SW 1271 (cell line): ENCODE results near the gene RASSF7.

ENCODE experiments used
- DNase-seq, 2 experiments: peaks; one replicate each; lab custom pipeline; 2025; lab: John Stamatoyannopoulos, UW

Gene RASSF7

GRCh38 chr11:551596-551995, 9.2 kb upstream of the RASSF7 start:
- DNase-seq = no peak

DNA sequence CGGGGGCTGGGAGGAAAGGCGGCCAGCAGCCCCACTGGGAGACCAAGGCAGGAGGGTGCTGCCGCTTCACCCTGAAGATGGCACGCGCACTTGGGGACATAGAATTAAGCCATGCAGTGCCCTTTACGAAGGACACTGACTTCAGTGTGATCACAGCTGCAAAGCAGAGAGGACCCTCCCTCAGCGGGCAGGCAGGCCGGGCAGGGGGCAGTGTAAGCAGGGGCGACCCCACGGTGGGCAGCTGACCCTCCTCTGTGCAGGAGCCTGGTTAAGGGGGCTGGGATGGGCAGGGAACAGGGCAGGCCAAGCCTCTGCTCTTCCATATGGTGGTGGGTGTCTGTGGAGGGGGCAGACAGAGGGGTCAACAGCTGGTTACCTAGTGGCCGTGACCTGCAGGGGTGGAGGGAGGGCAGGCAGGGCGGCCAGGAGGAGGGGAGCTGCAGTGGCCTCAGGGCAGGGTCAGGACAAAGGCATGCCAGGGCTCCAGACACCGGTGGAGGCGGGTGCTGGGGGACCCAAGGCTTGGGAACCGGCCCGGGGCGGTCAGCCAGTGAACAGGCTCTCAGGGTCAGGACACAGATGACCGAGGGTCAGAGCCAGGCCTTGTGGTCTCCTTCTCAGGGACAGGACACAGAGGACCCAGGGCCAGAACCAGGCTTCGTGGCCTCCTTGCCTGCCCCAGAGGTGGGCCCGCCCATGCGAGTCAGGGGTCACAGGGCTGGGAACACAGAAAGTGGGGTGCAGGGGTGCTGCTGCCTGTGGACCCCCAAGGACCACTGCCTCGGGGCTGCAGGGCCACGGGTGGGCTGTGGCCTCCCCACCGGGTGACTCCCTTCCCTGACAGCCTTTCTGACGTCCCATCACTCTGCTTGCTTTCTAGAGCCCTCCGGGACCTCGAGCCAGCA, 7.4 kb upstream of the RASSF7 start:
- no peak for DNase-seq

DNA sequence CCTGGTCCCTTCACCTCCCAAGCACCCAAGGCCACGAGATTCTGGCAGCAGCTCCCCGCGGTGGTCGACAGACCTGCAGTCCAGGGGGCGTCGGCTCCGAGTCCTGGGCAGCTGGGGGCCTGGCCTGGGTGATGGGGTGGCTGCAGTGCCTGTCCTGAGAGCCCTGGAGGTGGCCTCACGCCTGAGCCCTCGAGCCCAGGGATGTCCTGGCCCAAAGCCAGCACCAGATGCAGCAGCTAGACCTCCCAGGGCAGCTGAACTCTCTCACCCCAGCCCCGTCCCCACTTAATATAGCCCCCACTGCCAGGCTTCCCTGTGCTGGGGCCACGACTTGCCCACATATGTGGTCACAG, 6.8 kb upstream of the RASSF7 start:
- DNase-seq = no peak

DNA sequence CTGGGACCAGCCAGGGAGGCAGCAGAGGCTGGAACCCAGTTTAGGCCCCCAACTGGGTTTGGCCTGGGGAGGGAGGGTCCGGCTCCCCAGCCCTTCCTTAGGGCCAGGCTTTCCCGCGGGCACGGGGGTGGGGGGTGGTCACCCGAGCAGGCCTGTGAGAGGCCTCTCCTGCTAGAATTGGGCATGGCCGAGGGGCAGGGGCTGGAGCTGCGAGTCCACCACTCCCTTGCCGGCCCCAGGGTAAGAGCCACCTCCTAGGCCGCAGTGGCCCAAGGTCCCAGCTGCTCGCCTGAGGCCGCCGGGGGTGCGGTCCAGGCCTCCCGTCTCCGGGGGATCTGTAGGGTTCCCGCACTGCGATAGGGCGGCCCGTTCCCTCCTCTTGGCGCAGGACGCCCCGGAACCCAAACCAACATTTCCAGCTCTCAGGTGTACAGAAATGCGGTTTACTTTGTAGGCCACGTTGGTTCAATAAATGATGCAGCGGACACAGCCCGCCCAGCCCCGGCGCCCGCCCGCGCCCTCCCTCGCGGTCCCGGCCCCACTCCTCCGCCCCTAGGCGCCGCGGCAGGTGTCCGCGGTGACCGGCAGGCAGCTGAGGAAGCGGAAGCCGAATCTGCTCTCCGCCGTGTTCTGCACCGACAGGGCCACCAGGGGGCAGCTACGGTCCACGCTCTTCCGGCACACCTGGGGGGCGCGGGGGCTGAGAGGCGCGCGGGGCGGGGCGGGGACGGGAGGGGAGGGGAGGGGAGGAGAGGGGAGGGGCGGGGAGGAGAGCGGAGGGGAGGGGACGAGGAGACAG, 6.1 kb upstream of the RASSF7 start:
- DNase-seq = peak in 1 of 2 experiments; percentile 51

GRCh38 chr11:555227-555779, 5.5 kb upstream of the RASSF7 start:
- DNase-seq = no peak

DNA sequence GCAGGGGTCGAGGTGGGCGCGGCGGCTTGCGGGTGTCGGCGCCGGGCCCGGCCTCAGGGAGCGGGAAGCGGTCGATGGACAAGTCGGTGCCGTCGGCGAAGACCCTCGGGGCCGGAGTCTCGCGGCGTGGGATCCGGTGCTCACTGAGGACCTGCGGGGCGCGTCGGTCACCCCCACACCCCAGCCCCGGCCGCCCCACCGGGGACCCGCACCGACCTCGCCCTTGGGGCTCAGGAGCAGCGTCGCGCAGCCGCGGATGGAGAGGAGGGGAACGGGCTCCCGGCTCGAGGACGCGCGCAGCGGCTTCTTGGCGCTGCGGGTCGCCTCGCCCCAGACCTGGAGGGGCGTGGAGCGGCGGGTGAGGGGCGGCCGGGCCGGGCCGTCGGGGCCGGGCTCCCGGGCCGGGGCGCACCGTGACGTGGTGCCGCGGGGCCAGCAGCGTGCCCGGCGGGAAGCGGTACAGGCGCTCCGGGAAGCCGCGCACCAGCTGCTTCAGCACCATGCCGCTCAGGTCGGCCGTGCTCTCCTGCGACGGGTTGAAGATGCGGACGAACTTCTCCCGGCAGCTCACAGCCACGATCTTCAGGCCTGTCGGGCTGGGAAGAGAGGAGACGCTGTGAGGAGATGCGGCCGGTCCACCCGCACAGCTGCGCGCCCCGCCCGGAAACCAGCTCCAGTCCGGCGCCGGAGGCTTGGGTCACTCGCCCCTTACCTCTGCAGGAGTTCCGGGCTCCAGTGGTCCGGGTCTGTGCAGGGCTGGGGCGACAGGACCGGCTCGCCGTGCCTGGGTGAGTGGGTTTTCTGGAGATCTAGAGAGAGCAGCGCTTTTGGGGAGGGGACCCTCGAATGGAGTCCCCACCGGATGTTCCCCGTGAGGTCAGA, 4.7 kb upstream of the RASSF7 start:
- DNase-seq = no peak

DNA sequence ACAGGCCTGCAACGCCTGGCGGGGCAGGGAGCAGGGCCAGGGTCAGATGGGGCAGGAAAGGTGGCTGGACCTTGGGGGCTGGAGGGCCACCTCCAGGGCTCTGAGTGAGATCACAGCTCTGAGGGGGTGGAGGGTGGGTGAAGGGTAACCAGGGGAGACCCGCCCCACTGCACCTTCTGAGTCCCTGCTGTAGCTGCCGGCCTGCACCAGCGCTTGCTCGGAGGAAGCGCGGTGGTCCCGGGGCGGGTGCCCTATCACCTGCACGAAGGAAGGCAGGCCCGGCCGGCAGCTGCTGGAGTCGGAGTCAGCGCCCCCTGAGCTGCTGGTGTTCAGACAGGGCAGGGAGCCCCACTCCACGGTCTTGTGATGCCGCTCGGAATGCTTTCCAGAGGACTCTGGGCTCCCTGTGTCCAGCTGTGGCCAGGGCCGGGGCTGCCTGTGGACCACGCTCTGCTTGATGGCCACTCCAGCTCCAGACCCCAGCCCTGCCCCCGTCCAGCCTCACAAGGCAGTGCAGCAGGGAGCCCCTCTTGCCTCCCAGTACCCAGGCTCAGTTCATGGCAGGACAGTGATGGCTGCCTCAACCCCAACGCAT, 4.0 kb upstream of the RASSF7 start:
- no peak for DNase-seq

DNA sequence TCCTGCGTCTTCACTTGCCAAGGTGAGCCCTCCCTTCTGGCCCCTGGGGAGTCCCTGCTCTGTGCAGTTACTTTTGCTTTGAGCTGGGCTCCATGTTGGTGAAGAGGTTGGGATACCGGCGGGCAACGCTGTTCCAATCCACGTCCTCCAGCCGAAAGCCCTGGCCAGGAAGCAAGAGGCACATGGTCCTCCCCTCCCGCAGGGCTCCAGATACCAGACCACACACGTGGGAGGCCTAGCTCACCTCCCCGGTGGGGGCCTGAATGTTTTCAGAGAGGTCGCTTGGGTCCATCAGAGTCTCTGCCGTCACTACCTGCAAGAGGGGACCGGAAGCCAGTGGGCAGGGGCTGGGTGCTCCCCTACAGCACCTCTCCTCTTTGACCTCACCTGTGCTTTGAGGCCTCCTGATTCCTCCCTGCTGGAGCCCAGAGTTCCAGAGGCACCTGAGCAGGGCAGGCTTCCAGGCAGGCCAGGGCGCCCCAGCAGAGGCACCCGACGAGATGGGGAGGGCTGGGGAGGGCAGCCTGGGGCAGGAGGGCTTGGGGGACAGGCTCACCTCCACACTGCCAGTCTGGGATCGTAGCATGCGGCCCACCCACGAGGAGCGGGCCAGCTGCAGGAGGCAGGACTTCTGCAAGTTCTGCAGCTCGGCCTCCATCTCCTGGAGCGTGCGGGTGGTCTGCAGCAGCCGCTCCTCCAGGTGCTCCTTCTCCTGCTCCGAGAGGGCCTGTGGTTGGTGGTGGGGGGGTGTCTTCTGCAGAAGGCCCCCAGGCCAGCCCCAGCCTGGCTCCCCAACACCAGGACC, 3.2 kb upstream of the RASSF7 start:
- DNase-seq = no peak

- no peak for DNase-seq
Observed at GRCh38 chr11:558503-558902, 2.3 kb upstream of the RASSF7 start.

DNA sequence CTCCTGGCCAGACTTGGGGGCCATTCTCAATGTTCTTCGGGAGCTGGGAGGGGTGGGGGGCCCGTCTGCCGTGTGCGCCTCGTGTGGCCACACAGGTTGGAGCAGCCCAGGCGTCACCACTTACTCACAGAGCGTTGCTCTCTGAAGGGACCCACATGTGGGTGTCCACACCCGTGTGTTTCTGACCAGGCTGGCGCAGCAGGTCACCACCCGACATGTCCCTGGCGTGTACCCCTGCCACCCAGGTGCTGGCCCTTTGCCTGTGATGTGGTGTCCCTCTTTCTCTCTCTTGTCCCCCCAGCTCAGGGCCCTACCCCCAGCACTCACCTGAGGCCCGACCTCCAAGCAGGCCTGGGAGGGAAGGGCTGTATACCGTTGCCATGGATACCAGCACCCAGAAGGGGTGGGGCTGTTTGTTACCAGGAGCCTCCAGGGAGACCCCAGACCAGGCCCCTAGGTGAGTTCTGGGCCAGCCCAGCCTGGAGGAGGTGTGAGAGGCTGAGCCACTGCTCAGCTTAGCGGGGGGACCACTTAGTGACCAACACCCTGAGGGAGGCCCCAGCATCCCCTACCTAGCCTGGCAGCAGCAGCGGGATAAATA, 1.6 kb upstream of the RASSF7 start:
- DNase-seq = no peak

- DNase-seq = no peak
Observed at GRCh38 chr11:559712-560304, 962 bp upstream of the RASSF7 start.

DNA sequence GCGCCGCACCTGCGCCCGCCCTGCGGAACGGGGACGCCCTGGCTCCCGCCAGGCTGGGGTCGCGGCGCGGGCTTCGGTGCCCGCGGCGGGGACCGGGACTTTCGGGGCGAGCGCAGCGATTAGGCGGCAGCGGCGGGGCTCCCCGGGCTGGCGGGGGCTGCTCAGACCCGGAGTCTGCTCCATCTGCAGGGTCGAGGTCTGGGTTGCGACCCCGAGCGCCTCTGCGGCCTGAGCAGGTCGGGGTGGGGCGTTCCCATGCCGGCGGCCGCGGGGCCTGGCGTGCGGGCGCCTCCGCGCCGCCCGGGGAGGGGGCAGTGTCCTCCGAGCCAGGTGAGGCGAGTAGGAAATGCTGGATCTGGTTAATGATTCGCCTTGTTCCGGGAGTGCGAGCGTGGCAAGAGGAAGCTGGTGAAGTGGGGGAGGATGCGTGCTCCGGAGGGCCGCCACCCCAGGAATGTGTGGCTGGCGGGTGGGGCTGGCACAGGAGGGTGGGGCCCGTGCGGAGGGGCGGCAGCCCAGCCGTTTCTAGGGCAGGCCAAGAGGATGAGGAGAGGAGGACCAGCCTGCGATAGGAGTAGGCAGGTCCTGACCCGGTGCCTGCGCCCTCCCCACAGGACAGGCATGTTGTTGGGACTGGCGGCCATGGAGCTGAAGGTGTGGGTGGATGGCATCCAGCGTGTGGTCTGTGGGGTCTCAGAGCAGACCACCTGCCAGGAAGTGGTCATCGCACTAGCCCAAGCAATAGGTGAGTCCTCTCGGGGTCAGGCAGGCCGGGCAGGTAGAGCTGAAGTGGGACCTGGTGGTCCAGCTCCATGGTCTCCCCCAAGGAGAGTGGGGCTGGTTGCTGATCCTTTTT, 606 bp downstream of the RASSF7 start:
- DNase-seq = no peak

DNA sequence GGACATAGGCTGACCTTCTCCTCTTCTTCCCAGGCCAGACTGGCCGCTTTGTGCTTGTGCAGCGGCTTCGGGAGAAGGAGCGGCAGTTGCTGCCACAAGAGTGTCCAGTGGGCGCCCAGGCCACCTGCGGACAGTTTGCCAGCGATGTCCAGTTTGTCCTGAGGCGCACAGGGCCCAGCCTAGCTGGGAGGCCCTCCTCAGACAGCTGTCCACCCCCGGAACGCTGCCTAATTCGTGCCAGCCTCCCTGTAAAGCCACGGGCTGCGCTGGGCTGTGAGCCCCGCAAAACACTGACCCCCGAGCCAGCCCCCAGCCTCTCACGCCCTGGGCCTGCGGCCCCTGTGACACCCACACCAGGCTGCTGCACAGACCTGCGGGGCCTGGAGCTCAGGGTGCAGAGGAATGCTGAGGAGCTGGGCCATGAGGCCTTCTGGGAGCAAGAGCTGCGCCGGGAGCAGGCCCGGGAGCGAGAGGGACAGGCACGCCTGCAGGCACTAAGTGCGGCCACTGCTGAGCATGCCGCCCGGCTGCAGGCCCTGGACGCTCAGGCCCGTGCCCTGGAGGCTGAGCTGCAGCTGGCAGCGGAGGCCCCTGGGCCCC, 1.4 kb downstream of the RASSF7 start:
- DNase-seq = no peak

DNA sequence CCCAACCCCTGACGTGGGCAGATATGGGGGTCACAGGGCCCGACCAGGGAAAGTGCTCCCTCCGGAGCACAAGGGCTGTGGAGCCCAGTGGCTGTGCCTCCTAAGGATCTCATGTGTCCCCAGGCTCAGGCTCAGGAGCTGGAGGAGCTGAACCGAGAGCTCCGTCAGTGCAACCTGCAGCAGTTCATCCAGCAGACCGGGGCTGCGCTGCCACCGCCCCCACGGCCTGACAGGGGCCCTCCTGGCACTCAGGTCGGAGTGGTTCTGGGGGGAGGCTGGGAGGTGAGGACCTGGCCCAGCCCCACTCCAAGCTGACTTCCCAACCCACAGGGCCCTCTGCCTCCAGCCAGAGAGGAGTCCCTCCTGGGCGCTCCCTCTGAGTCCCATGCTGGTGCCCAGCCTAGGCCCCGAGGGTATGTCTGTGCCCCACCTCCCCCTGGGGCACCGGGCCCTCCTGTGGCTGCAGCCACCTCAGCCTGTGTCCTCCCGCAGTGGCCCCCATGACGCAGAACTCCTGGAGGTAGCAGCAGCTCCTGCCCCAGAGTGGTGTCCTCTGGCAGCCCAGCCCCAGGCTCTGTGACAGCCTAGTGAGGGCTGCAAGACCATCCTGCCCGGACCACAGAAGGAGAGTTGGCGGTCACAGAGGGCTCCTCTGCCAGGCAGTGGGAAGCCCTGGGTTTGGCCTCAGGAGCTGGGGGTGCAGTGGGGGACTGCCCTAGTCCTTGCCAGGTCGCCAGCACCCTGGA, 2.5 kb downstream of the RASSF7 start:
- no peak for DNase-seq

GRCh38 chr11:563812-564578, 3.2 kb downstream of the RASSF7 start:
- DNase-seq = no peak

- DNase-seq = no peak
Observed at GRCh38 chr11:565921-566509, 5.2 kb downstream of the RASSF7 start.
